OCI-LY1 (cell line): ENCODE data around the gene PDE4D.

Experiments
- H2AFZ ChIP-seq: fragments of 200-600 bp; sonication (generic), shearing (Covaris generic); 2 replicates; pipeline ENCODE4 v1.6.0; 2014; ENCODE audit warnings: antibody characterized with exemption, mild to moderate bottlenecking, low read length
- H3F3A ChIP-seq: fragments of 200-600 bp; sonication (generic), shearing (Covaris generic); 2 replicates; pipeline ENCODE4 v1.6.0; 2014; ENCODE audit warnings: mild to moderate bottlenecking, antibody characterized with exemption, low read length, moderate library complexity; ENCODE audit not compliant: insufficient read depth
- H3K27ac ChIP-seq: fragments of 200-600 bp; sonication (generic); 2 replicates; pipeline ENCODE4 v1.5.1; 2014; ENCODE audit warnings: low read length, mixed run types, mild to moderate bottlenecking, low read depth; ENCODE audit not compliant: poor library complexity, severe bottlenecking
- H3K27me3 ChIP-seq: fragments of 200-600 bp; sonication (generic); 2 replicates; pipeline ENCODE4 v1.6.0; 2014; ENCODE audit warnings: antibody characterized with exemption, mild to moderate bottlenecking, low read length, moderate library complexity; ENCODE audit not compliant: insufficient read depth
- H3K36me3 ChIP-seq: fragments of 200-600 bp; sonication (generic); 2 replicates; pipeline ENCODE4 v1.6.1; 2014; ENCODE audit warnings: mild to moderate bottlenecking, antibody characterized with exemption, low read length, moderate library complexity, mixed read lengths; ENCODE audit not compliant: insufficient read depth
- H3K4me1 ChIP-seq: fragments of 200-600 bp; sonication (generic); 2 replicates; pipeline ENCODE4 v1.5.1; 2014; ENCODE audit warnings: mild to moderate bottlenecking, low read length, moderate library complexity; ENCODE audit not compliant: insufficient read depth, severe bottlenecking
- H3K4me2 ChIP-seq: fragments of 200-600 bp; sonication (generic), shearing (Covaris generic); 2 replicates; pipeline ENCODE4 v1.6.1; 2014; ENCODE audit warnings: low read length
- H3K4me3 ChIP-seq: fragments of 200-600 bp; sonication (generic); 2 replicates; pipeline ENCODE4 v1.5.1; 2014; ENCODE audit warnings: low read length, low read depth, mild to moderate bottlenecking, mixed read lengths; ENCODE audit not compliant: poor library complexity, severe bottlenecking
- H3K79me2 ChIP-seq: fragments of 200-600 bp; shearing (Covaris generic); 2 replicates; pipeline ENCODE4 v1.6.1; 2016; ENCODE audit warnings: mixed run types, low read length, mixed read lengths; ENCODE audit not compliant: insufficient read depth
- H3K9ac ChIP-seq: fragments of 200-600 bp; sonication (generic), shearing (Covaris generic); 2 replicates; pipeline ENCODE4 v1.6.1; 2014; ENCODE audit warnings: mild to moderate bottlenecking, low read length, mixed read lengths
- H3K9me2 ChIP-seq: fragments of 200-600 bp; sonication (generic), shearing (Covaris generic); 2 replicates; pipeline ENCODE4 v1.6.1; 2014; ENCODE audit warnings: low read depth, mild to moderate bottlenecking, low read length, mixed read lengths
- H3K9me3 ChIP-seq: fragments of 200-600 bp; shearing (Covaris generic); 2 replicates; pipeline ENCODE4 v1.6.1; 2014; ENCODE audit warnings: low read length, mixed read lengths
- H4K20me1 ChIP-seq: fragments of 200-600 bp; sonication (generic), shearing (Covaris generic); 2 replicates; pipeline ENCODE4 v1.6.0; 2016; ENCODE audit warnings: mild to moderate bottlenecking, low read length; ENCODE audit not compliant: insufficient read depth
- CTCF ChIP-seq: fragments of 200-600 bp; sonication (generic), shearing (Covaris generic); IDR thresholded peaks from 2 replicates; pipeline ENCODE4 v1.5.1; 2017; ENCODE audit warnings: mild to moderate bottlenecking, antibody characterized with exemption, low read length, moderate library complexity, mixed read lengths
- EZH2 ChIP-seq: fragments of 200-600 bp; sonication (generic), shearing (Covaris generic); IDR thresholded peaks from 2 replicates; pipeline ENCODE4 v1.8.0; 2017; ENCODE audit warnings: borderline replicate concordance, mixed run types, mild to moderate bottlenecking, antibody characterized with exemption, low read length, moderate library complexity, mixed read lengths

Gene PDE4D

GRCh38 chr5:59772206-59772605, 121.3 kb downstream of the PDE4D start:
- no peaks in the 10 kb centered on the region for H3K27me3 ChIP-seq
- no peaks in the 10 kb centered on the region for H4K20me1 ChIP-seq
- H3K4me2 ChIP-seq = no peak overlapping the region
- no peak overlapping the region for H2AFZ ChIP-seq
- no peaks in the 10 kb centered on the region for H3K36me3 ChIP-seq
- no peak overlapping the region for H3K9ac ChIP-seq
- no peak overlapping the region for H3K4me3 ChIP-seq
- no peaks in the 10 kb centered on the region for H3K9me2 ChIP-seq
- no peaks in the 10 kb centered on the region for H3K79me2 ChIP-seq
- H3K9me3 ChIP-seq = no peaks in the 10 kb centered on the region
- no peak overlapping the region for H3K27ac ChIP-seq
- no peak for TF ChIP-seq EZH2
- no peak for TF ChIP-seq CTCF
- no peaks in the 10 kb centered on the region for H3K4me1 ChIP-seq
- no peaks in the 10 kb centered on the region for H3F3A ChIP-seq

GRCh38 chr5:59770953-59771352, 122.6 kb downstream of the PDE4D start:
- Histone ChIP-seq H3K4me1 (no peaks in the 10 kb centered on the region), H3K9me3 (no peaks in the 10 kb centered on the region), H4K20me1 (no peaks in the 10 kb centered on the region), H3K9me2 (no peaks in the 10 kb centered on the region), H3K4me3 (no peak overlapping the region), H3K4me2 (no peak overlapping the region), H3K27me3 (no peaks in the 10 kb centered on the region), H3K79me2 (no peaks in the 10 kb centered on the region), H2AFZ (no peak overlapping the region), H3F3A (no peaks in the 10 kb centered on the region), H3K36me3 (no peaks in the 10 kb centered on the region), H3K9ac (no peak overlapping the region), H3K27ac (no peak overlapping the region)
- no peak for TF ChIP-seq CTCF
- TF ChIP-seq EZH2 = no peak

- Histone ChIP-seq H3K9ac (no peak overlapping the region), H3K9me2 (no peaks in the 10 kb centered on the region), H3K27ac (no peak overlapping the region), H3K79me2 (no peaks in the 10 kb centered on the region), H3F3A (no peaks in the 10 kb centered on the region), H3K4me3 (no peak overlapping the region), H2AFZ (no peak overlapping the region), H3K4me1 (no peaks in the 10 kb centered on the region), H3K4me2 (no peak overlapping the region), H3K36me3 (no peaks in the 10 kb centered on the region), H3K9me3 (no peaks in the 10 kb centered on the region), H4K20me1 (no peaks in the 10 kb centered on the region), H3K27me3 (no peaks in the 10 kb centered on the region)
- no peak for TF ChIP-seq CTCF
- TF ChIP-seq EZH2 = no peak
These were observed 123.7 kb downstream of the PDE4D start for GRCh38 chr5:59769832-59770231.

GRCh38 chr5:59769041-59769360, 124.5 kb downstream of the PDE4D start:
- H3K9me2 ChIP-seq = no peaks in the 10 kb centered on the region
- TF ChIP-seq EZH2 (no peak), CTCF (no peak)
- no peaks in the 10 kb centered on the region for H3K27me3 ChIP-seq
- no peaks in the 10 kb centered on the region for H3K36me3 ChIP-seq
- H3K27ac ChIP-seq = no peak overlapping the region
- no peaks in the 10 kb centered on the region for H3K4me1 ChIP-seq
- no peak overlapping the region for H2AFZ ChIP-seq
- no peak overlapping the region for H3K9ac ChIP-seq
- H3K4me3 ChIP-seq = no peak overlapping the region
- H3F3A ChIP-seq = no peaks in the 10 kb centered on the region
- no peaks in the 10 kb centered on the region for H4K20me1 ChIP-seq
- H3K9me3 ChIP-seq = no peaks in the 10 kb centered on the region
- no peaks in the 10 kb centered on the region for H3K79me2 ChIP-seq
- H3K4me2 ChIP-seq = no peak overlapping the region
